GM21786 (cell line): ENCODE data around the gene SMTNL2.

Experiments
- ATAC-seq: cut with Tn5 transposase; IDR thresholded peaks from one replicate; pipeline ENCODE4 v1.9.1; 2021; ENCODE audit not compliant: unreplicated experiment

The SMTNL2 gene

GRCh38 chr17:4545217-4545951 is 38.9 kb upstream of the SMTNL2 start:
- no peak for ATAC-seq

DNA sequence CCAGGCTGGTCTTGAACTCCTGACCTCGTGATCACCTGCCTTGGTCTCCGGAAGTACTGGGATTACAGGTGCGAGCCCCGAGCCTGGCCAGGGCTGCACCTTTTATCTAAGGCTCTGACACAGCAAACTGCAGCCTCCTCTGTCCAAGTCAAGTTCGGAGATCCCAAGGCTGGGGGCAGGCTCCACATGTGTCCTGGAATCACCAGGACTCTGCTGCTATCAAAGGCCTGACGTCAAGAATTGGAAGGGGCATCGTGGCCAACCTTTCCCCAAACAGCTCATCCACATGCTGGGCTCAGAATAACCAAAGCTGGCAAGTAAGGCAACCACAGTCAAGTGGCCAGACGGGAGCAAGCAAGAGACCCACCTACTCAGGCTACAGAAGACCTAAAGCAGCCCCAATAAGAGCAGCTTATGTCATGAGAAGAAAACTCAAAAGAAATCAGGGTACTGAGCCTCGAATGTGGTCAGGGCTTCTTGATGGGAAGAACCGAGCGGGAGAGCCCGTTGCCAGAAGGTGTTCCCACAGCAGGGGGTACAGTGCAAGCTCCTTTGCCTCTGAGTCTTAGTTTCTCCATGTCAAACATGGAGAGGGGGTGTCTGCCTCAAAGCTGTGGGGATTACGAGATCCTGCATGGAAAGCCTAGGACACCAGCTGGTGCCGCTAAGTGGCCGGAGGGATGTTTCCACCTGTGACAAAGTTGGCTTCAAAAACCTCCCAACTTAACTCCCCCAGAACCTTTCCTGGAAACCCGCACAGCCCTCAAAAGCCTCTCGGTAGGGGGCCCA is 37.0 kb upstream of the SMTNL2 start:
- no peak for ATAC-seq

GRCh38 chr17:4548061-4548461 is 36.3 kb upstream of the SMTNL2 start:
- no peak for ATAC-seq

GRCh38 chr17:4548721-4549531 is 35.4 kb upstream of the SMTNL2 start:
- no peak for ATAC-seq

- no peak for ATAC-seq
Observed at GRCh38 chr17:4549781-4550533, 34.4 kb upstream of the SMTNL2 start.

GRCh38 chr17:4550534-4551039 is 33.7 kb upstream of the SMTNL2 start:
- ATAC-seq: no peak

DNA sequence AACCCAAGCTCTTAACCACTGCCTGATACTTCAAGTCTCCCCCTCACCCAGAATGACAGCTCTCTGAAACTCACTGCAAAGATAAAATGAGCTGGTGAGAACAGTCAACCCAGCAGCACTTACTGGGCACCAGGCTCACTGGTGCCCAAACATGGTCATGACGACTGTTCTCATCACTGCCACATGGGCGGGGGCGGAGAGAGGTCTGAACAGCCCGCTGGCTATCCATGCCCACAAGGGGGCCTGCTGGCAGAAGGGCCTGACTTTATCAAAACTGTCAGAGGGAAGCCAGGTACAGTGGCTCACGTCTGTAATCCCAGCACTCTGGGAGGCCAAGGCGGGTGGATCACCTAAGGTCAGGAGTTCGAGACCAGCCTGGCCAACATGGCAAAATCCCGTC is 33.2 kb upstream of the SMTNL2 start:
- ATAC-seq: no peak

GRCh38 chr17:4551796-4552525 is 32.4 kb upstream of the SMTNL2 start:
- no peak for ATAC-seq

DNA sequence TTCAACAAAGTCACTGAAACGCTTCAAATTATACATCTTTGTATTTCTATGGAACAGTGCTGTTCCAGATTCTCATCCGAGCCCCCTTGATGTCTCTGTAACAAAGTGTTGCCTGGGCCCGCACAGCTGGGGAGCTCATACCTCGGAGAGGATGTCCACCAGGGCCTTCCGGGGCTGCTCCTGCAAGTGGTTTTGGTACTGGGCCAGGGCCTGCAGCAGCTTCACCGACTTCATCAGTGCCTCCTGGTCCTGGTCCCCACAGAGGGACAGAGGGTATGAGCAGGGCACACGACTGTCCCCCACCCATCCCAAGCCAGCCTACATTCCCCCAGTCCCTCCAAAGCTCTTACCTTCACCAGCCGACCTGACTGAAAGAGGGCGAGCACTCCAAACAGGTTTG is 30.7 kb upstream of the SMTNL2 start:
- no peak for ATAC-seq

GRCh38 chr17:4554441-4554996 is 29.8 kb upstream of the SMTNL2 start:
- ATAC-seq: no peak

- ATAC-seq: peak; percentile 82
Observed at GRCh38 chr17:4554997-4555799, 29.1 kb upstream of the SMTNL2 start, which contains the start of gene MYBBP1A. Gene MYBBP1A, minus strand, starts transcription at chr17:4555384. Its CDS starts 60 bp downstream, at chr17:4555324.

- ATAC-seq: no peak
Observed at GRCh38 chr17:4555873-4556759, 28.2 kb upstream of the SMTNL2 start.

DNA sequence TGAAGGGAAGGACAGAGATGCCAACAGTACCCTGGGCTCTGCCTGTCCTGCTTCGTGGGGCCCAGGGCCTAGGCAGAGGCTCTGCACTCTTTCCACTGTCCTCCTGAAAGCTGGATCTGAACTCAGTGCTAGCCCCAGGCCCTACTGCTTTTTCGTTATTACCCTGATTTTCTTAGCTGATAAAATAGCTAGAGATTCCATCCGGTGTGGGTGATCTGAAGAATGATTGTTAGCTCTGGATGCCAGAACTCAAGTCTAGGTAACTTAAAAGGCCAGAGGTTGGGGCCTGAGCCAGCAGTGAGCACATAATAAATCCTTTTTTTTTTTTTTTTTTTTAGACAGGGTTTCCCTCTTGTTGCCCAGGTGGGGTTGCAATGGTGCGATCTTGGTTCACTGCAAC is 27.3 kb upstream of the SMTNL2 start:
- no peak for ATAC-seq

GRCh38 chr17:4557626-4558346 is 26.5 kb upstream of the SMTNL2 start:
- ATAC-seq: no peak

- ATAC-seq: no peak
Observed at GRCh38 chr17:4558347-4558971, 25.9 kb upstream of the SMTNL2 start.

DNA sequence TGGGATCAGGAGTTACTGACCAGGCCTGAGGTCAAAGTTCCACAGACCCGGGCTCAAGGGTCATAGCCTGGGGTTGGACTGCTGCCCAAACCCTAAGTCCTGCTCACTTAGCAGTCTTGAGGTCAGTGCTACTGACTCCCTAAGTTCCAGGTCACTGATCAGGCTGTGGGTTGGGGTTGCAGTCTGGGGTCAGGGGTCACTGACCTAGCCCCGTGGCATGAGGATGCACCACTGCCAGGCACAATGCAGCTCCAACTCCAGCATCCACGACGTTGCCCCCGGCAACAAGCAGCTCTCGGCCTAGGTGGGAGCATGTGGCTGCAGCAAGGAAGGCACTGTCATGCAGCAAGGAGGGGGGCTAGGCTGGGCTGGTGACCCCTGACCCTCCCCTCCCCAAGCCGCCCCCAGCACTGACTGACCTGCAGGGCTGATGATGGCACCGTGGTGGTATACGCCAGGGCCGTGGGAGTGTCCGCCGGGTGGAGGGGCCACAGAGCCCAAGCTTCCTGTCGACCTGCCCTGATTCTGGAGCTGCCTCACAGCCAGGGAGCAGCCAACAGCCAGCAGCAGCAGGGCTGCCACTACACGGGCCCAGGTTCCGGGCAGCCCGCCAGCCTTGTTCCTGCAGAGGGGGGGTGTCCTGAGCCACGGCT is 25.1 kb upstream of the SMTNL2 start:
- no peak for ATAC-seq
